Measurements from ENCODE around the gene NGF. TPM values are rescaled to one million over a fixed set of nuclear protein-coding genes. Genes with fewer than 3 reads are reported as not detected.

NGF gene
- total RNA-seq, 1 donor from 2014 or later = not detected

GRCh38 chr1:115251856-115252255 lies 86.2 kb downstream of the NGF start:
- DNase-seq (ENCODE audit: low spot score) = no peak
- no peaks in the 10 kb centered on the region for H3K4me1 Mint-ChIP-seq (ENCODE audit: low read depth)
- no peak overlapping the region for H3K27ac Mint-ChIP-seq
- peaks cover 5% of the 10 kb centered on the region for H3K9me3 Mint-ChIP-seq
- H3K27me3 Mint-ChIP-seq (ENCODE audit: low read depth) = peaks cover 2% of the 10 kb centered on the region
- intact Hi-C loops (cut with micrococcal nuclease) = no loop called here
- H3K4me3 Mint-ChIP-seq (ENCODE audit: low read depth) = no peak overlapping the region
- H3K36me3 Mint-ChIP-seq (ENCODE audit: low read depth) = no peaks in the 10 kb centered on the region

GRCh38 chr1:115251340-115251748 lies 86.7 kb downstream of the NGF start:
- Mint-ChIP-seq H3K27me3 (ENCODE audit: low read depth) (peaks cover 2% of the 10 kb centered on the region), H3K9me3 (peaks cover 5% of the 10 kb centered on the region), H3K4me3 (ENCODE audit: low read depth) (no peak overlapping the region), H3K4me1 (ENCODE audit: low read depth) (no peaks in the 10 kb centered on the region), H3K27ac (no peak overlapping the region), H3K36me3 (ENCODE audit: low read depth) (no peaks in the 10 kb centered on the region)
- intact Hi-C loops (cut with micrococcal nuclease) = no loop called here
- no peak for DNase-seq (ENCODE audit: low spot score)

DNA sequence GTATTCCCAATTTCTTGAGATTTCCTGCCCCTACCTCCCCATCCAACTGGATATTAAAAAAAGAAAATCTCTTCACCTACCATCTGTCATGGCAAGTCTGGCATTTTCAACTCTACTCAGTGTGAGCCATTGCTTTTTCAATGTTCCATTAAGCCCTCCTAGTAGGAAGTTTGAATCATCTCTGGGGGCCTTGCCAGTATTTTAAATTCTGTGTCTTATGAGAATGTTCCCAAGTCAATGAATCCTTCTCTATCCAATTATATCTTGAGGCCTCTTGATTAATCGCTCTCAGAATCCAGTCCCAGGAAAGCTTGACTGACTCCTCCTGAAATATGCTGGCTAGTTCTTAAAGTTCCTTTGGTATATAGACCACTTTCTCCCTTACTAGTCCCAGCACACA lies 91.5 kb downstream of the NGF start:
- Mint-ChIP-seq H3K4me1 (ENCODE audit: low read depth) (no peaks in the 10 kb centered on the region), H3K27me3 (ENCODE audit: low read depth) (peaks cover 4% of the 10 kb centered on the region), H3K36me3 (ENCODE audit: low read depth) (no peaks in the 10 kb centered on the region), H3K9me3 (peaks cover 5% of the 10 kb centered on the region), H3K4me3 (ENCODE audit: low read depth) (no peak overlapping the region), H3K27ac (no peak overlapping the region)
- DNase-seq (ENCODE audit: low spot score) = no peak
- intact Hi-C loops (cut with micrococcal nuclease) = no loop called here

GRCh38 chr1:115245227-115245626 lies 92.8 kb downstream of the NGF start:
- H3K27ac Mint-ChIP-seq = no peak overlapping the region
- no peaks in the 10 kb centered on the region for H3K36me3 Mint-ChIP-seq (ENCODE audit: low read depth)
- intact Hi-C loops (cut with micrococcal nuclease) = no loop called here

DNA sequence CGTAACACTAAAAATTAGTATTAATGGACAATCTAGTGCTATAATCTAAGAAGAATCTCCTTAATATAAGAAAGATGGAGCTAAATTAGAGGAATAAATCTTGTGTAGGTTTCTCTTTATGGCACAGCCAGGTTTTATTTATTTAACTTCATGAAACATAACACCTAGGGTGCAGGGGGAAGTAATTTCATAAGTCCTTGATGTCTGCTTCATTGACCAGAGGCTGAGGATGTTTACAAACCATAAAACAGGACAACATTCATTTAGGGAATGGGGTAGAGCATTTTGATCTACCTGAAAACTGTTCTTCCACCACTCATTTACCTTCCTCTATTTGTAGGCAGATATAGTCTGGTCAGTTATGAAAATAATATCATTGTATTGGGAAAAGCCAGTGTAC lies 95.5 kb downstream of the NGF start:
- intact Hi-C loops (cut with micrococcal nuclease) = no loop called here
- no peaks in the 10 kb centered on the region for H3K9me3 Mint-ChIP-seq
- no peak overlapping the region for H3K4me3 Mint-ChIP-seq (ENCODE audit: low read depth)
- H3K4me1 Mint-ChIP-seq (ENCODE audit: low read depth) = no peaks in the 10 kb centered on the region
- no peak overlapping the region for H3K27ac Mint-ChIP-seq
- DNase-seq (ENCODE audit: low spot score) = no peak
- H3K36me3 Mint-ChIP-seq (ENCODE audit: low read depth) = no peaks in the 10 kb centered on the region
- H3K27me3 Mint-ChIP-seq (ENCODE audit: low read depth) = peaks cover 2% of the 10 kb centered on the region

More at GRCh38 chr1:115245227-115245626, 92.8 kb downstream of the NGF start:
- Mint-ChIP-seq H3K4me3 (ENCODE audit: low read depth) (no peak overlapping the region), H3K4me1 (ENCODE audit: low read depth) (no peaks in the 10 kb centered on the region), H3K9me3 (peaks cover 5% of the 10 kb centered on the region), H3K27me3 (ENCODE audit: low read depth) (peaks cover 4% of the 10 kb centered on the region)
- DNase-seq (ENCODE audit: low spot score) = no peak

DNA sequence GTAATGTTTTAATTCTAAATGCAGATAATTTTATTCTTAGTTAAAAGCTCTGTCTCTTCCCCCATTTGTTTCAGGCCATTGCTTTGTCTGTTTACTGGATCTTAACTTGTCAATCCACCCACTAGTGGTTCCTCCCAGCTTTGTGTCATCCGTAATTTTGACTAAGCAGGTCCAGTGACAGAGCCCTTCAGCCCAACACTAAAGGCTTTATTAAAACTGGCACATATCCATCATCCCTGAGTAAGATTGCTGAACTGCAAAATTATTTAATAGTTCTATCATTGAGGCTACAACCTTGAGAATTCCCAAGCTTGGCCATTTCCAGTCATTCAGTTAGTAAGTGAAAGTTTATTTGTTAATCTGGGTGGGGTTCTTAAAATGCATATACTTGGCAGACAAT lies 96.7 kb downstream of the NGF start:
- no peak for DNase-seq (ENCODE audit: low spot score)
- intact Hi-C loops (cut with micrococcal nuclease) = no loop called here

GRCh38 chr1:115240297-115240696 lies 97.8 kb downstream of the NGF start:
- intact Hi-C loops (cut with micrococcal nuclease) = no loop called here
- H3K27ac Mint-ChIP-seq = no peak overlapping the region
- no peak overlapping the region for H3K4me3 Mint-ChIP-seq (ENCODE audit: low read depth)
- no peaks in the 10 kb centered on the region for H3K9me3 Mint-ChIP-seq
- no peaks in the 10 kb centered on the region for H3K36me3 Mint-ChIP-seq (ENCODE audit: low read depth)
- no peaks in the 10 kb centered on the region for H3K4me1 Mint-ChIP-seq (ENCODE audit: low read depth)
- DNase-seq (ENCODE audit: low spot score) = no peak
- H3K27me3 Mint-ChIP-seq (ENCODE audit: low read depth) = peaks cover 2% of the 10 kb centered on the region

More for the DNA sequence above, 96.7 kb downstream of the NGF start:
- Mint-ChIP-seq H3K4me3 (ENCODE audit: low read depth) (no peak overlapping the region), H3K9me3 (no peaks in the 10 kb centered on the region), H3K4me1 (ENCODE audit: low read depth) (no peaks in the 10 kb centered on the region), H3K27ac (no peak overlapping the region), H3K36me3 (ENCODE audit: low read depth) (no peaks in the 10 kb centered on the region), H3K27me3 (ENCODE audit: low read depth) (peaks cover 2% of the 10 kb centered on the region)

- no peaks in the 10 kb centered on the region for H3K4me1 Mint-ChIP-seq (ENCODE audit: low read depth)
- H3K27me3 Mint-ChIP-seq (ENCODE audit: low read depth) = peaks cover 1% of the 10 kb centered on the region
- H3K4me3 Mint-ChIP-seq (ENCODE audit: low read depth) = no peak overlapping the region
- H3K36me3 Mint-ChIP-seq (ENCODE audit: low read depth) = no peaks in the 10 kb centered on the region
- no peak overlapping the region for H3K27ac Mint-ChIP-seq
- intact Hi-C loops (cut with micrococcal nuclease) = no loop called here
- no peak for DNase-seq (ENCODE audit: low spot score)
- no peaks in the 10 kb centered on the region for H3K9me3 Mint-ChIP-seq
Measured at GRCh38 chr1:115239426-115239825, 98.6 kb downstream of the NGF start.

DNA sequence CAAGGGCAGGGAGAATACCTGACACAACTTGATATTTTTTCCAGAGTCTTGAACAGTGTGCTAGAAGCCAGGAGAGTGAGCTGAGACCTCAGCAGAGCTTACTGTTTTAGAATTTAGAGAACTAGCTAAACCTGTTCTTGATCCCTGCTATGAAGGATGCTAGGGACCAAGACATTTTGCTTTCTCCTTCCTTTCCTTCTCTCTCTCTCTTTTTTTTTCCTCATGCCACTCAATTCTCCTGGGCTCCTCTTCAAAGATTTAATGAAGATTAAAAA lies 99.0 kb downstream of the NGF start:
- Mint-ChIP-seq H3K4me1 (ENCODE audit: low read depth) (no peaks in the 10 kb centered on the region), H3K9me3 (no peaks in the 10 kb centered on the region), H3K27me3 (ENCODE audit: low read depth) (no peaks in the 10 kb centered on the region), H3K27ac (no peak overlapping the region), H3K36me3 (ENCODE audit: low read depth) (no peaks in the 10 kb centered on the region), H3K4me3 (ENCODE audit: low read depth) (no peak overlapping the region)
- intact Hi-C loops (cut with micrococcal nuclease) = no loop called here
- no peak for DNase-seq (ENCODE audit: low spot score)

GRCh38 chr1:115238336-115239147 lies 99.5 kb downstream of the NGF start:
- intact Hi-C loops (cut with micrococcal nuclease) = no loop called here
- no peak for DNase-seq (ENCODE audit: low spot score)
- Mint-ChIP-seq H3K9me3 (no peaks in the 10 kb centered on the region), H3K4me1 (ENCODE audit: low read depth) (no peaks in the 10 kb centered on the region), H3K27me3 (ENCODE audit: low read depth) (no peaks in the 10 kb centered on the region), H3K4me3 (ENCODE audit: low read depth) (no peak overlapping the region), H3K27ac (no peak overlapping the region), H3K36me3 (ENCODE audit: low read depth) (no peaks in the 10 kb centered on the region)

GRCh38 chr1:115237507-115237906 lies 100.5 kb downstream of the NGF start:
- Mint-ChIP-seq H3K27me3 (ENCODE audit: low read depth) (no peaks in the 10 kb centered on the region), H3K27ac (no peak overlapping the region), H3K36me3 (ENCODE audit: low read depth) (no peaks in the 10 kb centered on the region), H3K9me3 (no peaks in the 10 kb centered on the region), H3K4me1 (ENCODE audit: low read depth) (no peaks in the 10 kb centered on the region), H3K4me3 (ENCODE audit: low read depth) (no peak overlapping the region)
- intact Hi-C loops (cut with micrococcal nuclease) = no loop called here
- no peak for DNase-seq (ENCODE audit: low spot score)

DNA sequence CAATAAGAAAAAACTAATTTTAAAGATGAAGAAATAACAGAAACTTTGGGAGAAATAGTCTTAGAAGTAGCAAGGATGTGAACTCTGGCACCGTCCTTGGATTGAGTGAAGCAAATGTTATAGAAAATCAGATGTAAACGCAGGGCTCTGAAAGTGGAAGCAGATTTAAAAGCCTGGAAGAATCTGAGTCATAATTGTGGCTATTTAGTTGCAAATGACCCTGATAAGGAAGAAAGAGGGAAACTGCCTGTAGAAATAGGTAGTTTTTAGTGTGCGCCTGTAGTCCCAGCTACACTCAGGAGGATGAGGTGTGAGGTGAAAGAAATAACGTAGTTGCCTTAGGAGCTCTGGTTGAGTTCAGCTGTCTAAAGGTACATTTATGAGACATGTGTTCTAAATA lies 101.0 kb downstream of the NGF start:
- Mint-ChIP-seq H3K27me3 (ENCODE audit: low read depth) (no peaks in the 10 kb centered on the region), H3K36me3 (ENCODE audit: low read depth) (no peaks in the 10 kb centered on the region), H3K4me1 (ENCODE audit: low read depth) (no peaks in the 10 kb centered on the region), H3K4me3 (ENCODE audit: low read depth) (no peak overlapping the region), H3K27ac (no peak overlapping the region), H3K9me3 (no peaks in the 10 kb centered on the region)
- DNase-seq (ENCODE audit: low spot score) = no peak
- intact Hi-C loops (cut with micrococcal nuclease) = no loop called here

Measured in activated T-helper 2 cell treated with anti-CD3 and anti-CD28 coated beads, Interferon-gamma antibody, Interleukin-2, Interleukin-4, amounts not matched to agents 10 μg/mL and 5 μg/mL and 100 μg/mL, durations not matched to agents 14 hours and 24 hours and 36 hours (primary cell).